PC-9 (cell line): ENCODE results near the gene EME1. TPM values are rescaled to one million over a fixed set of nuclear protein-coding genes. Genes with fewer than 3 reads are reported as not detected.

Experiments
- BruUV-seq: library from RNA; stranded (reverse); fragments of 400-500 nt; replicated peaks from 2 replicates; lab custom pipeline; 2021; lab: Mats Ljungman, UMichigan
- CTCF ChIA-PET: fragments of 300-600 bp; sonication (Branson Sonifier 250); formaldehyde crosslinking; loops from one replicate; lab custom pipeline; 2022; ENCODE audit warnings: antibody characterized with exemption; lab: Charles Lee
- POLR2A ChIA-PET: fragments of 300-600 bp; sonication (Branson Sonifier 250); formaldehyde crosslinking; loops from one replicate; lab custom pipeline; 2022; ENCODE audit warnings: antibody characterized with exemption; ENCODE audit not compliant: unreplicated experiment; lab: Charles Lee
- DNase-seq, 2 experiments: peaks; one replicate each; pipeline versions ENCODE4 v3.0.0 to v3.0.0-alpha.2; 2015 to 2022; ENCODE audit warnings: mixed read lengths in 1 of 2
- H2AFZ ChIP-seq: fragments of 200-600 bp; sonication (generic); 2 replicates; pipeline ENCODE4 v1.8.1; 2017; ENCODE audit warnings: antibody characterized with exemption
- H3F3A ChIP-seq: fragments of 200-600 bp; sonication (generic); 2 replicates; pipeline ENCODE4 v1.8.1; 2017; ENCODE audit warnings: antibody characterized with exemption, mild to moderate bottlenecking, low read depth; ENCODE audit not compliant: insufficient read depth
- H3K27ac ChIP-seq: fragments of 200-600 bp; sonication (generic); 2 replicates; pipeline ENCODE4 v1.6.1; 2016; ENCODE audit warnings: mixed run types
- H3K27me3 ChIP-seq: fragments of 200-600 bp; sonication (generic); 2 replicates; pipeline ENCODE4 v1.6.1; 2016; ENCODE audit warnings: low read depth, mixed run types; ENCODE audit not compliant: insufficient read depth
- H3K36me3 ChIP-seq: fragments of 200-600 bp; sonication (generic); 2 replicates; pipeline ENCODE4 v1.6.1; 2016; ENCODE audit warnings: low read depth, mixed run types
- H3K4me1 ChIP-seq: fragments of 200-600 bp; sonication (generic); replicated peaks from 2 replicates; pipeline ENCODE4 v1.6.1; 2016; ENCODE audit warnings: mixed run types; ENCODE audit not compliant: insufficient read depth
- H3K4me2 ChIP-seq: fragments of 200-600 bp; sonication (generic); 2 replicates; pipeline ENCODE4 v1.6.1; 2017; ENCODE audit warnings: mixed run types
- H3K4me3 ChIP-seq: fragments of 200-600 bp; sonication (generic); 2 replicates; pipeline ENCODE4 v1.6.1; 2016; ENCODE audit warnings: mixed run types
- H3K79me2 ChIP-seq: fragments of 200-600 bp; sonication (generic); 2 replicates; pipeline ENCODE4 v1.6.1; 2017; ENCODE audit warnings: low read depth, mixed run types
- H3K9me2 ChIP-seq: fragments of 200-600 bp; sonication (generic); 2 replicates; pipeline ENCODE4 v1.8.1; 2017; ENCODE audit warnings: mild to moderate bottlenecking; ENCODE audit not compliant: insufficient read depth
- H3K9me3 ChIP-seq: fragments of 200-600 bp; sonication (generic); 2 replicates; pipeline ENCODE4 v1.8.1; 2016; ENCODE audit warnings: low read depth; ENCODE audit not compliant: insufficient read depth
- H4K20me1 ChIP-seq: fragments of 200-600 bp; sonication (generic); 2 replicates; pipeline ENCODE4 v1.8.1; 2017; ENCODE audit not compliant: insufficient read depth
- EZH2 ChIP-seq: fragments of 200-600 bp; sonication (generic); IDR thresholded peaks from 2 replicates; pipeline ENCODE4 v1.8.0; 2017; ENCODE audit warnings: antibody characterized with exemption, low read depth
- intact Hi-C: fragments of 100-400 bp; cut with micrococcal nuclease; formaldehyde crosslinking; loops from one replicate; pipeline ENCODE4 v1.10.0; 2022; ENCODE audit not compliant: unreplicated experiment
- total RNA-seq: library from RNA; stranded (reverse); gene quantifications from 2 replicates; pipeline ENCODE4 v1.2.3, GENCODE V29; 2021
- TF ChIP-seq, protein P1 (sequence below): fragments of 200-600 bp; sonication (generic); conservative IDR thresholded peaks from 2 replicates; pipeline ENCODE4 v1.6.1; 2017; ENCODE audit warnings: mixed run types, antibody characterized with exemption, mild to moderate bottlenecking, moderate library complexity

Gene EME1
- total RNA-seq, 1 experiment from 2014 or later, result 21.0 TPM

DNA sequence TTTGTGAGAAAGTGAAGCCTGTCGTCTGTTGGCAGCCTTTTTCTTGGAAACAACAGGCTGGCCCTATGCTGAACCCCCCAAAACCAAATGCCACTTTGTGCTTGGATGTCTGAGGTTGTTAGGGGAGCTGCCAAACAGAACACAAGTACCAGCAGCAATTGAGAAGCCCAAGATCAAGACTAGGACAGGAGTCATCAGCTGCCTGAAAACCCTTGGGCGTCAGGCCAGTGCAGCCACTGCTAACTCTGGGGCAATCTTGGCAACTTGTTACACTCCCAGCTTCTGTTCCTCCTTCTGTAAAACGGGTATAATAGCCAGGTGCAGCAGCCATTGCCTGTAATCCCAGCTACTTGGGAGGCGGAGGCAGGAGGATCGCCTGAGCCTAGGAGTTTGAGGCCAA, 33.5 kb downstream of the EME1 start:
- Histone ChIP-seq H3K79me2 (no peaks in the 10 kb centered on the region), H2AFZ (no peak overlapping the region), H3K9me2 (no peaks in the 10 kb centered on the region), H3K4me2 (no peak overlapping the region), H3K27me3 (no peaks in the 10 kb centered on the region), H3K36me3 (no peaks in the 10 kb centered on the region), H3K27ac (no peak overlapping the region), H3K9me3 (no peaks in the 10 kb centered on the region), H4K20me1 (no peaks in the 10 kb centered on the region), H3K4me3 (no peak overlapping the region), H3F3A (no peaks in the 10 kb centered on the region), H3K4me1 (no peaks in the 10 kb centered on the region)
- intact Hi-C loops, result no loop called here
- TF ChIP-seq EZH2, result no peak
- TF ChIP-seq, protein P1, sequence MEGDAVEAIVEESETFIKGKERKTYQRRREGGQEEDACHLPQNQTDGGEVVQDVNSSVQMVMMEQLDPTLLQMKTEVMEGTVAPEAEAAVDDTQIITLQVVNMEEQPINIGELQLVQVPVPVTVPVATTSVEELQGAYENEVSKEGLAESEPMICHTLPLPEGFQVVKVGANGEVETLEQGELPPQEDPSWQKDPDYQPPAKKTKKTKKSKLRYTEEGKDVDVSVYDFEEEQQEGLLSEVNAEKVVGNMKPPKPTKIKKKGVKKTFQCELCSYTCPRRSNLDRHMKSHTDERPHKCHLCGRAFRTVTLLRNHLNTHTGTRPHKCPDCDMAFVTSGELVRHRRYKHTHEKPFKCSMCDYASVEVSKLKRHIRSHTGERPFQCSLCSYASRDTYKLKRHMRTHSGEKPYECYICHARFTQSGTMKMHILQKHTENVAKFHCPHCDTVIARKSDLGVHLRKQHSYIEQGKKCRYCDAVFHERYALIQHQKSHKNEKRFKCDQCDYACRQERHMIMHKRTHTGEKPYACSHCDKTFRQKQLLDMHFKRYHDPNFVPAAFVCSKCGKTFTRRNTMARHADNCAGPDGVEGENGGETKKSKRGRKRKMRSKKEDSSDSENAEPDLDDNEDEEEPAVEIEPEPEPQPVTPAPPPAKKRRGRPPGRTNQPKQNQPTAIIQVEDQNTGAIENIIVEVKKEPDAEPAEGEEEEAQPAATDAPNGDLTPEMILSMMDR, result no peak
- CTCF ChIA-PET, result interaction anchor here (0.6 kb wide), 1 partner anchor 11 kb away, joined by 8 read pairs; no protein-coding TSS in a partner anchor
- POLR2A ChIA-PET, result no interaction called here
- BruUV-seq, result no TSS peak
- DNase-seq, result no peak

DNA sequence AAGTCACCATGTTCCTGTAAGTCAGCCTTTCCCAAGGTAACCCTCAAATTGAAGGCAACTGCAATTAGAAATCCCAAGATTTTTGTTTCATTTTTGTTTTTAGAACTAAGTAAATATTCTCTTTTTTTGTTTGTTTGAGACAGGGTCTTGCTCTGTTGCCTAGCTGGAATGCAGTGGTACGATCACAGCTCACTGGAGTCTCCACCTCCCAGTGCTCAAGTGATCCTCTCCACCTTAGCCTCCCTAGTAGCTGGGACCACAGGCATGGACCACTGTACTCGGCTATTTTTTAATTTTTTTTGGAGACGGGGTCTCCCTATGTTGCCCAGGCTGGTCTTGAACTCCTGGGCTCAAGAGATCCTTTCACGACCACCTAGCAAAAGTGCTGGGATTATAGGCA, 34.9 kb downstream of the EME1 start:
- Histone ChIP-seq H3K4me1 (no peaks in the 10 kb centered on the region), H3K9me3 (no peaks in the 10 kb centered on the region), H3K4me3 (no peak overlapping the region), H3K27ac (no peak overlapping the region), H4K20me1 (no peaks in the 10 kb centered on the region), H3K4me2 (no peak overlapping the region), H2AFZ (no peak overlapping the region), H3F3A (no peaks in the 10 kb centered on the region), H3K9me2 (no peaks in the 10 kb centered on the region), H3K36me3 (no peaks in the 10 kb centered on the region), H3K79me2 (no peaks in the 10 kb centered on the region), H3K27me3 (no peaks in the 10 kb centered on the region)
- TF ChIP-seq EZH2, result no peak
- TF ChIP-seq, protein P1, result no peak
- intact Hi-C loops, result no loop called here
- DNase-seq, result no peak
- BruUV-seq, result no TSS peak
- ChIA-PET POLR2A (no interaction called here), CTCF (no interaction called here)

DNA sequence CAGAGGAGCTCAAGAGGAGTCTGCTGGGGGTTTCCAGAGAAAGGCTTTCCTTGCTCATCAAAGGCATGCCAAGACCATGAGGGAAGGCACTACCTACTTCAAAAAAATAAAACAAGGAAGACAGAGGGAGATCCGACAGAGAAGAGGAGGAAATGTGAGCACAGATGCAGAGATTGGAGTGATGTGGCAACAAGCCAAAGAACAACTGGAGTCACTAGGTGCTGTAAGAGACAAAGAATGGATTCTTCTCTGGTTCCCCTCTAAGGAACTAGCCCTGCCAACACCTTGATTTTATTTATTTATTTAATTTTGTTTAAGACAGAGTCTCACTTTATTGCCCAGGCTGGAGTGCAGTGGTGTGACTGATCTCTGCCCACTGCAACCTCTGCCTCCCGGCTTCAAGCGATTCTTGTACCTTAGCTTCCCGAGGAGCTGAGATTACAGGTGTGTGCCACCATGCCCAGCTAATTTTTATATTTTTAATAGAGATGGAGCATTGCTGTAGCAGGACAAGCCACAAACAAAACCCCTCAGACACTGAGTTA, 39.2 kb downstream of the EME1 start:
- Histone ChIP-seq H3K79me2 (no peaks in the 10 kb centered on the region), H3K27ac (no peak overlapping the region), H3K27me3 (no peaks in the 10 kb centered on the region), H4K20me1 (no peaks in the 10 kb centered on the region), H3K4me3 (no peak overlapping the region), H3K36me3 (no peaks in the 10 kb centered on the region), H2AFZ (no peak overlapping the region), H3K9me2 (no peaks in the 10 kb centered on the region), H3K4me2 (no peak overlapping the region), H3F3A (no peaks in the 10 kb centered on the region), H3K4me1 (no peaks in the 10 kb centered on the region), H3K9me3 (no peaks in the 10 kb centered on the region)
- BruUV-seq, result no TSS peak
- TF ChIP-seq, protein P1, result no peak
- no peak for TF ChIP-seq EZH2
- intact Hi-C loops, result no loop called here
- ChIA-PET POLR2A (interaction anchor here (0.6 kb wide), 2 partner anchors 26 to 738 kb away, joined by 3 to 4 read pairs; no protein-coding TSS in a partner anchor), CTCF (no interaction called here)
- DNase-seq, result no peak
